Mesothelial cell of epicardium (in vitro differentiated cells): ENCODE measurements around the gene PHF20. TPM values are rescaled to one million over a fixed set of nuclear protein-coding genes. Genes with fewer than 3 reads are reported as not detected.

Source experiments
- DNase-seq, 2 experiments: peaks; one replicate each; pipeline ENCODE4 v3.0.0; 2021; ENCODE audit warnings: low spot score in 2 of 2; ENCODE audit not compliant: unreplicated experiment in 2 of 2
- H3K27ac Mint-ChIP-seq: 2 replicates; pipeline ENCODE4 v1.8.0; 2021; ENCODE audit warnings: mixed read lengths
- H3K27me3 Mint-ChIP-seq: 2 replicates; pipeline ENCODE4 v1.8.0; 2021; ENCODE audit warnings: low read depth, mixed read lengths
- H3K36me3 Mint-ChIP-seq: 2 replicates; pipeline ENCODE4 v1.8.0; 2021; ENCODE audit warnings: mixed read lengths
- H3K4me1 Mint-ChIP-seq: 2 replicates; pipeline ENCODE4 v1.8.0; 2021; ENCODE audit warnings: mixed read lengths
- H3K4me3 Mint-ChIP-seq: 2 replicates; pipeline ENCODE4 v1.8.0; 2021; ENCODE audit warnings: mild to moderate bottlenecking, moderate library complexity, mixed read lengths
- H3K9me3 Mint-ChIP-seq: 2 replicates; pipeline ENCODE4 v1.8.0; 2021; ENCODE audit warnings: mixed read lengths
- CTCF ChIP-seq: fragments of 200-600 bp; sonication (generic); IDR thresholded peaks from one replicate; pipeline ENCODE4 v1.5.0; 2021; ENCODE audit warnings: antibody characterized with exemption; ENCODE audit not compliant: unreplicated experiment
- total RNA-seq: library from RNA; stranded (reverse); gene quantifications from 3 replicates; pipeline ENCODE4 v1.2.1, GENCODE V29; 2021

Gene PHF20
- total RNA-seq, 1 donor from 2014 or later: 48.6 TPM

- H3K27me3 Mint-ChIP-seq: no peaks in the 10 kb centered on the region
- H3K9me3 Mint-ChIP-seq: peaks cover 3% of the 10 kb centered on the region
- peaks cover 6% of the 10 kb centered on the region for H3K36me3 Mint-ChIP-seq
- H3K4me1 Mint-ChIP-seq: no peaks in the 10 kb centered on the region
- no peak overlapping the region for H3K27ac Mint-ChIP-seq
- no peak overlapping the region for H3K4me3 Mint-ChIP-seq
- no peak for TF ChIP-seq CTCF
- no peak for DNase-seq
Observed at GRCh38 chr20:35792740-35793139, 20.9 kb downstream of the PHF20 start.

GRCh38 chr20:35796571-35796970, 24.8 kb downstream of the PHF20 start:
- TF ChIP-seq CTCF: no peak
- DNase-seq: no peak
- no peaks in the 10 kb centered on the region for H3K4me1 Mint-ChIP-seq
- H3K27ac Mint-ChIP-seq: no peak overlapping the region
- peaks cover 3% of the 10 kb centered on the region for H3K9me3 Mint-ChIP-seq
- no peak overlapping the region for H3K4me3 Mint-ChIP-seq
- peaks cover 7% of the 10 kb centered on the region for H3K36me3 Mint-ChIP-seq
- no peaks in the 10 kb centered on the region for H3K27me3 Mint-ChIP-seq

GRCh38 chr20:35801865-35802264, 30.1 kb downstream of the PHF20 start:
- no peaks in the 10 kb centered on the region for H3K4me1 Mint-ChIP-seq
- no peaks in the 10 kb centered on the region for H3K9me3 Mint-ChIP-seq
- DNase-seq: no peak
- no peaks in the 10 kb centered on the region for H3K27me3 Mint-ChIP-seq
- TF ChIP-seq CTCF: no peak
- peak overlapping the region; percentile 32 for H3K27ac Mint-ChIP-seq
- peaks cover 15% of the 10 kb centered on the region for H3K36me3 Mint-ChIP-seq
- no peak overlapping the region for H3K4me3 Mint-ChIP-seq

GRCh38 chr20:35806075-35806474, 34.3 kb downstream of the PHF20 start:
- Mint-ChIP-seq H3K36me3 (peaks cover 26% of the 10 kb centered on the region), H3K27me3 (no peaks in the 10 kb centered on the region), H3K4me1 (no peaks in the 10 kb centered on the region), H3K27ac (no peak overlapping the region), H3K9me3 (no peaks in the 10 kb centered on the region), H3K4me3 (no peak overlapping the region)
- no peak for TF ChIP-seq CTCF
- DNase-seq: no peak

GRCh38 chr20:35807877-35808276, 36.1 kb downstream of the PHF20 start:
- Mint-ChIP-seq H3K4me1 (no peaks in the 10 kb centered on the region), H3K4me3 (no peak overlapping the region), H3K27ac (no peak overlapping the region), H3K27me3 (no peaks in the 10 kb centered on the region), H3K9me3 (no peaks in the 10 kb centered on the region), H3K36me3 (peaks cover 28% of the 10 kb centered on the region)
- no peak for TF ChIP-seq CTCF
- DNase-seq: no peak

GRCh38 chr20:35820715-35821114, 48.9 kb downstream of the PHF20 start:
- no peak overlapping the region for H3K27ac Mint-ChIP-seq
- no peak overlapping the region for H3K4me3 Mint-ChIP-seq
- no peak for DNase-seq
- peaks cover 15% of the 10 kb centered on the region for H3K36me3 Mint-ChIP-seq
- no peaks in the 10 kb centered on the region for H3K27me3 Mint-ChIP-seq
- no peaks in the 10 kb centered on the region for H3K9me3 Mint-ChIP-seq
- no peak for TF ChIP-seq CTCF
- peaks cover 9% of the 10 kb centered on the region for H3K4me1 Mint-ChIP-seq
